ENCODE measurements around the gene SATB2. TPM values are rescaled to one million over a fixed set of nuclear protein-coding genes. Genes with fewer than 3 reads are reported as not detected.

The SATB2 gene
- total RNA-seq, 2 donors from 2014 or later = 5.2 to 11.8 TPM

DNA sequence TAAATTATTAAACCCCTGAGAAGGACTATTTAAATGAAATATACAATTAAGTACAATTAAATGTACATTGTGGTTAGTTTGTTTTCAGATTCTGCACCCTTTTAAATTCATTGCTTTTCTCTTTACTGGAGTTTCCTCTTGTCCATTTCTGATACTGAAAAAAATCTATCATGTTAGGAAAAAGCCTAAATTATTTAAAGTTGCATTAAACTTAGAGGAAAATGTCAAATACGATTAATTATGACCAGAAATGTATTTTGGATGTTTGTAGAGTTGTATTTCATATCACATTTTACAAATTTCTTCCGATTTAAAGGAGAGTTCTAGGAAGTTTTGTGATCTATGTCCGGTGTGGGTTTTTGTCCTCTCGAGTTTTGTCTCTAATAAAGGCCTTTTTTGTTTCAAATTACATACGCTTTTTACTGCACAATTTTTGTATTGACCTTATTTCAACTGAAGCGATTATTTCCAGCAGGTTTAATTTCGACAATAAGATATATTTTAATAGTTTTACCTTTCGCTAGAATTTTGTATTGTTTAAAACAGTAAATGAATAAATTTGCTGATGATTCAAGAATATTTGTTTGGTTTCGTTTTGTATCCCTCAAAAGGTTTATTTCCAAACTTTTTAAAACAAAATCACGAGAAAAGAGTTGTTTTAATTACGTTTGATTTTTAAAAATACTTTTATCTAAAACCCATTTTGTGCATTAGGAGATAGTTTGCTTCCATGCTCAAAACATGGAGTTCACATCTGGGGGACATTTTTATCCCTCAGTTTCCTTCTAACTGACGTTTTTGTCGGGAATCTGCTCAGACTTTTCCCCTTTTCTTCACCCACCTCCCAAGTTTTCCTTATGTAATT lies 3.3 kb upstream of the SATB2 start:
- no peak for TF ChIP-seq POLR2A (IDR thresholded peaks at IDR 0.05)
- TF ChIP-seq, protein P1, sequence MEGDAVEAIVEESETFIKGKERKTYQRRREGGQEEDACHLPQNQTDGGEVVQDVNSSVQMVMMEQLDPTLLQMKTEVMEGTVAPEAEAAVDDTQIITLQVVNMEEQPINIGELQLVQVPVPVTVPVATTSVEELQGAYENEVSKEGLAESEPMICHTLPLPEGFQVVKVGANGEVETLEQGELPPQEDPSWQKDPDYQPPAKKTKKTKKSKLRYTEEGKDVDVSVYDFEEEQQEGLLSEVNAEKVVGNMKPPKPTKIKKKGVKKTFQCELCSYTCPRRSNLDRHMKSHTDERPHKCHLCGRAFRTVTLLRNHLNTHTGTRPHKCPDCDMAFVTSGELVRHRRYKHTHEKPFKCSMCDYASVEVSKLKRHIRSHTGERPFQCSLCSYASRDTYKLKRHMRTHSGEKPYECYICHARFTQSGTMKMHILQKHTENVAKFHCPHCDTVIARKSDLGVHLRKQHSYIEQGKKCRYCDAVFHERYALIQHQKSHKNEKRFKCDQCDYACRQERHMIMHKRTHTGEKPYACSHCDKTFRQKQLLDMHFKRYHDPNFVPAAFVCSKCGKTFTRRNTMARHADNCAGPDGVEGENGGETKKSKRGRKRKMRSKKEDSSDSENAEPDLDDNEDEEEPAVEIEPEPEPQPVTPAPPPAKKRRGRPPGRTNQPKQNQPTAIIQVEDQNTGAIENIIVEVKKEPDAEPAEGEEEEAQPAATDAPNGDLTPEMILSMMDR (IDR thresholded peaks at IDR 0.05) = no peak
- no peak for TF ChIP-seq POLR2AphosphoS5 (IDR thresholded peaks at IDR 0.05)
- Histone ChIP-seq H3K4me1 (replicated peaks) (no peaks in the 10 kb centered on the region), H3K36me3 (no peaks in the 10 kb centered on the region), H3K4me3 (no peak overlapping the region), H3K27me3 (replicated peaks; ENCODE audit: insufficient read depth) (no peaks in the 10 kb centered on the region), H3K9me3 (no peaks in the 10 kb centered on the region), H3K27ac (no peak overlapping the region)
- intact Hi-C loops (cut with DNase I) = loop anchor here (10.0 kb wide), 2 partner anchors 394 to 1146 kb away; partner anchors contain the start of gene FTCDNL1
- DNase-seq (ENCODE audit: low spot score) = no peak
- WGBS = 52% methylated on average over 13 of the region's 13 CpGs

DNA sequence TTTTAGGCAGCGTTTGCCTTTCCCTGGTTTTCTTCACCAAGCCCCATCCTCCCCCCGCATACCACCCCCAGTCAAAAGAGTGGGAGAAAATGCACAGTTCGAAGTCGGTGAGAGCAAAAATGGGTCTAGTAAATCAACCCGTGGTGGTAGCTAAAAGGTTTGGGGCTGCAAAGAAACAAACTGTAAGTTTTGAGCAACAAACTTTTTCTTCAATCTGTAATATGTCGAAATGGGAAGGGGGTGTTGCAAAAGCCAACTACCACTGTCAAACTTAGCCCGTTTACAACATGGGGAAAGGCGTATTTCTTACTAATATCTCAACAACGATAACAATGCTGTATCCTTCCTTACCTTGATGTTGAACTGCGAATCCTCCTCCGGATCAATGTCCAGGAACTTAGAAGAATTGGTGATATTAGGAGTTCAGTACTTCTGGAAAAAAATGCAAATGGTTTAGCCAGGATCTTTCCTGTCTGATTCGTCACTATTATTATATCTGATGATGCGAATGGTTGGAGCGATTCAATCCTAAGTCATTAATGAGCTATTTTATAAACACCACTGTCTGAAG lies 2.4 kb upstream of the SATB2 start:
- no peak for TF ChIP-seq POLR2A (IDR thresholded peaks at IDR 0.05)
- TF ChIP-seq, protein P1 (IDR thresholded peaks at IDR 0.05) = no peak
- no peak for TF ChIP-seq POLR2AphosphoS5 (IDR thresholded peaks at IDR 0.05)
- H3K4me3 ChIP-seq = peak overlapping the region; percentile 70 to 82
- DNase-seq (ENCODE audit: low spot score) = no peak
- H3K36me3 ChIP-seq = no peaks in the 10 kb centered on the region
- H3K27me3 ChIP-seq (replicated peaks; ENCODE audit: insufficient read depth) = no peaks in the 10 kb centered on the region
- H3K4me1 ChIP-seq (replicated peaks) = no peaks in the 10 kb centered on the region
- WGBS = 8% methylated on average over 14 of the region's 14 CpGs
- peak overlapping the region; percentile 80 to 84 for H3K27ac ChIP-seq
- intact Hi-C loops (cut with DNase I) = loop anchor here (10.0 kb wide), 2 partner anchors 395 to 1145 kb away; partner anchors contain the start of gene FTCDNL1
- H3K9me3 ChIP-seq = no peaks in the 10 kb centered on the region

DNA sequence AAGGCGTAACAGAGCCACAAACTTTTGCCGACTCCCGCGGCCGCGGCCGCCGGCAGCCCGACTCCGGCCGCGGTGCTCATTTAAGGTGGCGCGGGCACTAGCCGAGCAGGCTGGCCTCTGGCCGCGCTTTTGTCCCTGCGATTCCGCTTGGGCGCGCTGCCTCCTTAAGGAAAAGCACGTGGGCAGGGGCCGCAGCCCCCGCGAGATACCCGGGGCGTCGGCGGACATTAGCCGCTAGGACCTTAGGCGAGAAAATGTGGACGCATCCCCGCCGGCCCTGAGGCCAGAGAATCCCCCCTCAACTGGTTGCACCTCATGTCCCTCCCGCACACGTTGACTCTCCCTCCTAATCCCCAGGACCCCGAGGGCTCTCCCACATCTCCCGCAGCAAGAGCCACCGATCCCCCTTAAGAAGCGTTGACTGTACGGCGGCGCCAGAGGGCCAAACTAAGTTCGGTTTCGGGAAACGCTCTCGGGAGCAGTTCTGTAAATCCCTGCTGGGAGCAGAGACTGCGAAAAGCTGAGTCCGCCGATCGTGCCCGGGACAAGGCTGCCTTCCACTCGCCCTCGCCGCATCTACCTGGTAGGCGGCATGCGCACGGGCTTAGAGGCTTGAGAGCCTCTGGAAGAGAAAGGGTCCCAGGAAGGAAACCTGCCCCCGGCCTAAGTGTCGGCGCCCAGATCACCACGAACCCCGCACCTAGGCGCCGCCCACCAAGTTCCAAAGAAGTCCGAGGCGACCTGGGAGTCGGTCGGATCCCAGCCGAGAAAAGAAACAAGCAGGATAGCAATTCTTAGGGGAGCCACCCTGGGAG lies 1.8 kb upstream of the SATB2 start:
- intact Hi-C loops (cut with DNase I) = loop anchor here (10.0 kb wide), 2 partner anchors 395 to 1145 kb away; partner anchors contain the start of gene FTCDNL1
- no peaks in the 10 kb centered on the region for H3K36me3 ChIP-seq
- H3K9me3 ChIP-seq = no peaks in the 10 kb centered on the region
- H3K27ac ChIP-seq = peak overlapping the region; percentile 80 to 84
- peak overlapping the region; percentile 70 to 82 for H3K4me3 ChIP-seq
- peak; percentile 89 for DNase-seq (ENCODE audit: low spot score)
- no peaks in the 10 kb centered on the region for H3K27me3 ChIP-seq (replicated peaks; ENCODE audit: insufficient read depth)
- whole genome bisulfite sequencing = under 1% methylated on average over 56 of the region's 70 CpGs
- TF ChIP-seq POLR2A (IDR thresholded peaks at IDR 0.05) (no peak), POLR2AphosphoS5 (IDR thresholded peaks at IDR 0.05) (peak; percentile 92)
- TF ChIP-seq, protein P1 (IDR thresholded peaks at IDR 0.05) = peak in 2 of 4 experiments; percentile 2 to 11
- H3K4me1 ChIP-seq (replicated peaks) = no peaks in the 10 kb centered on the region

DNA sequence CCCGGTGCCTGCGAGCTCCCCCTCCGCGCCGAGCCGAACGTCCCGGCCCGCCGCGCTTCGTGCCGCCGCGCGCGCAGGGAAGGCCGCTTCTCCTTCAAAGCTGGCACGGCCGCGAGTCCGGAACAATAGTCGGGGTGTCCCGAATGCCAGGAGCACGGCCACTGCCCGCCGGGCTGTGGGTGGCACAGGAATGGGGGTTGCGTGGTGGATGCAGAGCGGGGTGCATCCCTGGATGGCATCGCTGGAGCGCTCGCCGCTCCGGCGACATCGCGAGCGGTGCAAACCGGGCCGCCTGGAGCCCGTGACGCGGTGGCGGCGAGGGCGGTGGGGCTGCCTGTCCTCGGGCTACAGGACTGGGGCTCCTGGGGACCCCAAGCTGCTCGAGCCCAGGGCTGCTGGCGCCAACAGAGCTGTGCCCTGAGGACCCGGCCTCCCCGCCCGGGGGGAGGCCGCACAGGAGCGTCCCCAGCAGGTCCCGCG lies 1.1 kb upstream of the SATB2 start:
- TF ChIP-seq, protein P1 (IDR thresholded peaks at IDR 0.05) = no peak
- Histone ChIP-seq H3K9me3 (no peaks in the 10 kb centered on the region), H3K36me3 (no peaks in the 10 kb centered on the region), H3K27ac (peak overlapping the region; percentile 80 to 84), H3K4me3 (peak overlapping the region; percentile 70 to 82), H3K4me1 (replicated peaks) (no peaks in the 10 kb centered on the region), H3K27me3 (replicated peaks; ENCODE audit: insufficient read depth) (no peaks in the 10 kb centered on the region)
- intact Hi-C loops (cut with DNase I) = no loop called here
- no peak for DNase-seq (ENCODE audit: low spot score)
- under 1% methylated on average over 23 of the region's 56 CpGs for WGBS

Data from prostate gland (tissue), 2 donors.